OCI-LY1 (cell line): Measurements from ENCODE around the gene ROBO1.

Experiments used
- CTCF ChIP-seq: fragments of 200-600 bp; sonication (generic), shearing (Covaris generic); IDR thresholded peaks from 2 replicates; pipeline ENCODE4 v1.5.1; 2017; ENCODE audit warnings: mild to moderate bottlenecking, antibody characterized with exemption, low read length, moderate library complexity, mixed read lengths
- EZH2 ChIP-seq: fragments of 200-600 bp; sonication (generic), shearing (Covaris generic); IDR thresholded peaks from 2 replicates; pipeline ENCODE4 v1.8.0; 2017; ENCODE audit warnings: borderline replicate concordance, mixed run types, mild to moderate bottlenecking, antibody characterized with exemption, low read length, moderate library complexity, mixed read lengths

- no peak for TF ChIP-seq CTCF
- no peak for TF ChIP-seq EZH2
These were observed at the start of gene ROBO1 for GRCh38 chr3:79767905-79768267.
